GM21737 (cell line): ENCODE data around the gene SCNM1.
A peak's percentile ranks its signal among the peaks of the same experiment; 100 is the strongest.
"Not testable (repeated sequence)": the region's sequence is repeated elsewhere in the genome, so short reads cannot be mapped to it uniquely, and the experiment has no call there.

Source experiments
- ATAC-seq: cut with Tn5 transposase; IDR thresholded peaks from one replicate; pipeline ENCODE4 v1.9.1; 2021; ENCODE audit warnings: mild to moderate bottlenecking, moderate library complexity; ENCODE audit not compliant: unreplicated experiment

The SCNM1 gene

DNA sequence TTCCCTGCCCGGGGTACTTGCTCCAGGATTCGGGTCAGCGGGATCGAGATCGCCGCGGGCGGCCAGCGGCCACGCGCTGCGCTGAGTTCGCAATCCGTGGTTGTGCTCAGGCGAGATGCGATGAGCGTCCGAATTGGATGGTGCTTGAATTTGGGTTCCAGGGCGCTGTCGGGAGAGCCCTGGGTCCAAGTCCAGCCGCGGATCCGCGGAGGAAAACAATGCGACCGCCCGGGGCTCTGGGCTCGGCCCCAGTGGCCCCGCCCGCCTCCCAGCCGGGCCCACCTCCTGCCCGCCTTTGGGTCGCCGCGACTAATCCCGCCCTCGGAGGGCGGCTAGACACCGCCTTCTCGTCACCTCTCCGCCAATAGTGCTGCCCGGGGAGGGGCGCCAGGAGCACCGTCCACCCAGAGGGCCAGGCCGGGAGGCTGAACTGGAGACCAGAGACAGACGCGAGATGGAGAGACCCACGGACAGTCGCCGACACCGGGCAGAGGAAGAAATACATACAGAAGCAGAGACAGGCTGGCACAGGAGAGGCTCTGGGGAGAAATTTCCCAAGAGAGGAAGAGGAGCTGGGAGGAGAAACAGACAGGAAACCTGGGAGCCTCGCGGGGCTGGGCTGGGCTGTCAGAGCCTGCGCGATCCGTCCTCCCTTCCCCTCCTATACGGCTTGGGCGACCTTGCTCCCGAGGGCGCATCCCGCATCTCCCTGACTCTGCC, 19.4 kb upstream of the SCNM1 start, which contains the start of gene SEMA6C:
SEMA6C (minus strand) TSS at position 220 of the 720 bp plus-strand sequence. CDS start 4,010 bp downstream, outside the sequence.
- peak; percentile 98 for ATAC-seq

DNA sequence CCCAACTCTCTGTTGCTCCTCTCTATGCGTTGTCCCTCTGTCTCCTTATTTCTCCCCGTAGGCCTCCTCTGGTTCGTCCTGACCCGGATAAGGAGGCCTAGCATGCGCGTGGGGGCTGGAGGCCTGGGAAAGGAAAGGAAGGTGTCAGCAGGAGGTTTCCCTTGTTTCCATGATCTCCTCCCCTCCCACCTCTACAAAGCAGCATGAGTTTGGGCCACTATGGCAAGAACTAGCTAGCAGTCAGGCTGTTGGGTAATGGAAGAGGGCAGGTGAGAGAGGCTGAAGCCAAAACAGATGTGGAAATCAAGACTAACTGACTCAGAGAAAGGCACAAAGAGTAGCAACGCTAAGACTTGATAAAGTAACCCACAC, 18.8 kb upstream of the SCNM1 start:
- no peak for ATAC-seq

DNA sequence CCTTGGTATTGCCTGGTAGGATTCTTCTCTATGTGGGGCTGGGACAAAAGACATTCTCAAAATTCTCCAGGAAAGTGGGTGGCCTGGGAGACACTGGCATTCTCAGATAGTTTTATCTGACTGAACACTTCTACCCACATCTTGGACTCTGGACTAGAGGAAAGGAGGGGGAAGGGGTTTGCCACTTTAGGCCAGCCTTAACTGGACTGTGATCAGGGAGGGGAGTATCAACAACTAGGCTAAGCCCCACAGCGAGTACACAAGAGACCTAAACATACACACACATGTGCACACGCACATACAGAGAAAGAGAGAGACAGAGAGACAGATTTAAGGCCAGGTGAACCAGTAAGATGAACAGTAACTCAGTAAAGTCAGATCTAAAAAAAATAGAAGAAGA, 18.3 kb upstream of the SCNM1 start:
- no peak for ATAC-seq

DNA sequence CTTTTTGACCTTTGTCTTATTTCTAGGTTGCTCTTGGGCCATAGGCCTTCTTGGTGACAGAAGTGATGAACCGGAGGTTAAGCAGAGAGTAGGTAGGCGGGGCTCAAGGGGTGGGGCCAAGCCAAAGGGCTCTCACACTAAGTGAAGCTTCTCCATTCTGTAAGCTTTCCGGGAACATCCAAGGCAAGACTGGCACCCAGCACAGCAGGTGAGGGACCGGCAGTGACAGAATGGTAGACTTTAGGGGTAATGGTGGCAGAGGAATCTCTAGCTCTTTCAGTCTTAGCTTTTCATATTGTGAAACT, 9.5 kb upstream of the SCNM1 start, which contains the start of gene TNFAIP8L2:
TNFAIP8L2 (plus strand) TSS at position 135 of the 305 bp plus-strand sequence. CDS start 2,049 bp downstream, outside the sequence.
- peak; percentile 59 for ATAC-seq

DNA sequence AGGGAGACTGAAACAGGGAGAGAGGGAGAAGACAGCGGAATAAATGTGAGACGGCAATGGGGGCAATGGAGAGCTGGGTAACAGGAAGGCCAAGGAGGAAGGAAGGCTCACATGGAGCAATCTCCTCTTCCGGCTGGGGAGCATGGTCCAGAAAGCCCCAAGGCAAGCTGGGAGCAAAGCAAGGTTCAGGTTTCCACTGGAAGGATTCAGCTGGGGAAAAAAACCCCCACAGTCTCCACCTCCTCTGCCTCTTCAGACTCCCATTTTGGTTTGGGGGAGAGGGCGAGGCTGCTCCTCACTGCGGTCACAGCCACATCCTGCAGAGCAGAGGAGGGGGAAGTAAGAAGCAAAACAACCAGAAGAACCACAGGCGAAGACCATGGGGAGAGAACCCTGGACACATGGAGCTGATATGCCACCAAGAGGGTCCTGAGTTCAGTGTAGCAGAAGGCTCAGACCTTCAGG, 8.8 kb upstream of the SCNM1 start:
- no peak for ATAC-seq

DNA sequence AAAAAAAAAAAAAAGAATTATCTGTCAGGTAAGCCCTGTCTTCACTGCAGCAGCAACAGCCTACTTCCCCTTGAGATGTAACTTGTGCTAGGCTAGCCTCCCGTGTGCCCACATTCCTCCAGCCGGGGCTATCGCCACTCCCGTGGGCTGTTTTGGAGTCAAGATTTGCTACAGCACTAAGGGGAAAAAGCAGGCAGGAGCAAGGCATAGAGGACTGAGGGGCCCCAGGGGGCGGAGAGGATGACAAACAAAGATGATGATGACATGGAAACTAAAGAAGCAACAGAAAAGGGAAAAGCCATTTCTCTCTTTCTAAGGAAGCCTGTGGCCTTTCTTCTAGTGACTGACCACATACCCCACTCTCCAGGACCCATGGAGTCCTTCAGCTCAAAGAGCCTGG, 7.6 kb upstream of the SCNM1 start:
- ATAC-seq, result no peak

DNA sequence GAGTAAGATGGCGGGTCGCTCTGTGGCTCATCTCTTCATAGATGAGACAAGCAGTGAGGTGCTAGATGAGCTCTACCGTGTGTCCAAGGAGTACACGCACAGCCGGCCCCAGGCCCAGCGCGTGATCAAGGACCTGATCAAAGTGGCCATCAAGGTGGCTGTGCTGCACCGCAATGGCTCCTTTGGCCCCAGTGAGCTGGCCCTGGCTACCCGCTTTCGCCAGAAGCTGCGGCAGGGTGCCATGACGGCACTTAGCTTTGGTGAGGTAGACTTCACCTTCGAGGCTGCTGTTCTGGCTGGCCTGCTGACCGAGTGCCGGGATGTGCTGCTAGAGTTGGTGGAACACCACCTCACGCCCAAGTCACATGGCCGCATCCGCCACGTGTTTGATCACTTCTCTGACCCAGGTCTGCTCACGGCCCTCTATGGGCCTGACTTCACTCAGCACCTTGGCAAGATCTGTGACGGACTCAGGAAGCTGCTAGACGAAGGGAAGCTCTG, 7.1 kb upstream of the SCNM1 start:
- ATAC-seq, result no peak

DNA sequence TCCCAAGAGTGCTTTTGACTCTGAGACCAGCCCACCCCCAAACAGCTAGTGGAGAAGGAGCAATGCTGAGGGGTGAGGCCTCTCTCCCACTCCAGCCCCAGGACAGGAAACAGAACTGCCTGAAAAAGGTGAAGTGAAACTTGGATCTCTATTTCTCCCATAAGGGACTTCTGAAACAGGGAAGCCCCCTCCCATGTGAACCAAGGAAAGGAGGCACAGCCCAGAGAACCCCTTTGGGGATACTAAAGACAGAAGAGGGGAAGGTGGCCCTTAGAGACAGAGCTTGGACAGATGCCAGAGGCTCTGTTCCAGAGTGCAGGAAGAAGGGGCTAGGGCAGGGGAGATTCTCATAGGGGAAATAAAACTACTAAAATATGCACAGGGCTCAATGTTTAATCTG, 6.6 kb upstream of the SCNM1 start:
- no peak for ATAC-seq

DNA sequence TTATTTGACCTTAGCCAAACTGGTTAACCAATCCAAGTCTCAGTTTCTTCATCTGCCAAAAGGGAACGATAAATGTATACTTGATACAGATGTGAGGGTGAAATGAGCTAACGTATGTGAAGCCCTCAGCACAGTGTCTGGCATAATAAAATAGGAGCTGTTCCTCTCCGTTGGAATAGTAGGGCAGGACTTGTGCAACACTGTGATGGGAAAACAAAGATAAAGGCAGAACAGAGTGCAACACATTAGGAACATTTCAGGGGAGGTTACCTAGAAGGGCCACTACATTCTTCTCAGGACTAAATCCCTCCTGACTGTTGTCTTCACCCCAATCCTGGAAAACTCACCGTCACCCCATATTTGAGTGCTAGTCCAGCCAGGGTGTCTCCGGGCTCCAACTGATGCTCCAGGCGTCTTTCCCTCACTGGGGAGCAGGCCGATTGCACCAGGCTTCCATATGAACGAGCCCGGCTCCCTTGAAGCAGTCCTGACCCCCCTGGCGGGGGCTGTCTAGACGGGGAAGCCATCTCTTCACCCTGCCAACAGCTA, 1.1 kb upstream of the SCNM1 start:
- no peak for ATAC-seq

DNA sequence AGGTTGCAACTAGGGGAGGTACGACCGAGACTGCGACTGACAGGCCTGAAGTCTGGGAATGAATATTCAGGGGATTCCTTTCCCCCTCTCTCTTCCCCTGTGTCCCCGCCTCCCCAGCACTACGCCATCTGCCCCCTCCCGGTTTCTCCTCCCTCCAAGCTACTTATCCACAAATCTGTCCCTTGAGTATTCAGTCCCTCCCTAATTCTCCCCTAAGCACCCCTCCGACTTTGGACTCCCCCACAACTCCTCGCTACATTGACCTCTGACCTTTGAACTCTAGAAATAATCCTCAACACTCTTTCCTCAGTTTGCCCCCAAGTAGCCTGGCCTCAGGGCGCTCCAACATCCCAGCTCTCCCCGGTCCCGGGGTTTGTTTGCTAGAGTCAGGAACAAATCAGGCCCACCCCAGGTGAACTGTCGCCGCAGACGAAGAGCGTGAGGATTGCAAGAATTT, 635 bp upstream of the SCNM1 start:
- ATAC-seq, result no peak

DNA sequence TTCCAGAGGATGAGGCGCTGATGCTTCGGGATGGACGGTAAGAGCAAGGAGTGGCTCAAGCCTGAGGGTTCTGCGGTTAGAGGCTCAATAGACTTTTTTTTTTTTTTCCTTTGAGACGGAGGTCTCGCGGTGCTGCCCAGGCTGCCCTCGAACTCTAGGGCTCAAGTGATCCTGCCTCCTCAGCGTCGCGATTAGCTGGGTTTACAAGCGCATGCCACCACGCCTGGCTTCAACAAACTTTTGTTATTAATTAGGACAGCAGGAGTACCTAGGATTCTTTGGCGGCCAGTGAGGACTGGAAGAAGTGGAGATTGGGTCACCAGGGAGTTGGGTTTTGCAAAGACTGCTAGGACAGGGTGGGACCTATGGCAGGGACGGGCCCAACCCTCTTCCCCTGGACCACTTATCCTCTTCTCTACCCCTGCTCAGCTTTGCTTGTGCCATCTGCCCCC, 587 bp downstream of the SCNM1 start:
- ATAC-seq, result no peak

DNA sequence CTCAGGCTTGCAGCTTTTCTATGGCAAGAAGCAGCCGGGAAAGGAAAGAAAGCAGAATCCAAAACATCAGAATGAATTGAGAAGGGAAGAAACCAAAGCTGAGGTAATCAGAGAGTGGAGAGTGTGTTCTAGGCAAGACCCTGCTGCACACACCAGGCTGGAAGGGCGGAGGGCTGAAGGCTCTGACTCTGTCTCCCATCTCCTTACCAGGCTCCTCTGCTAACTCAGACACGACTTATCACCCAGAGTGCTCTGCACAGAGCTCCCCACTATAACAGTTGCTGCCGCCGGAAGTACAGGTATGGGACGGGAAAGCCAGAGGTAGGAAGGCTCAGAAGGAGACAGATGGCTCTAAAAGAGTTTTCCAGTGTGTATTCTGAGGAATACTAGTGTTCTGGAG, 1.2 kb downstream of the SCNM1 start:
- ATAC-seq, result no peak

DNA sequence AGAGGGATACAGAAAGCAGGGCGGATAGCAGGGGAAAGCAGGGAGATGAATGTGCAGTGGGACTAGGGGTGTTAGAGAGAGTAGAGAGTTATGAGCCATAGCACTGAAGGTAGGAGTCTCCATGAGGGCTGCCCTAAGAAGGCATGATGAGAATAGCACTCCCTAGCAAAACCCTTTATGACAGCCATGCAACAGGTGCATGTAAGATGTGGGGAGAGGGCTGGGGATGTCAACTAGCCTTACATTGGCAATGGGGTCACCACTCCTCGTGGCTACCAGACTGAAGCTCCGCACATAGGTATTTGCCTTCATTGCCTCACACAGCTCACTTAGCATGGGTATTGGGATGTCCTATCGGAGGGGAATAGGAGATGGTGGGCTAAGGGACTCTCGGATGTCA, 5.2 kb downstream of the SCNM1 start:
- no peak for ATAC-seq

DNA sequence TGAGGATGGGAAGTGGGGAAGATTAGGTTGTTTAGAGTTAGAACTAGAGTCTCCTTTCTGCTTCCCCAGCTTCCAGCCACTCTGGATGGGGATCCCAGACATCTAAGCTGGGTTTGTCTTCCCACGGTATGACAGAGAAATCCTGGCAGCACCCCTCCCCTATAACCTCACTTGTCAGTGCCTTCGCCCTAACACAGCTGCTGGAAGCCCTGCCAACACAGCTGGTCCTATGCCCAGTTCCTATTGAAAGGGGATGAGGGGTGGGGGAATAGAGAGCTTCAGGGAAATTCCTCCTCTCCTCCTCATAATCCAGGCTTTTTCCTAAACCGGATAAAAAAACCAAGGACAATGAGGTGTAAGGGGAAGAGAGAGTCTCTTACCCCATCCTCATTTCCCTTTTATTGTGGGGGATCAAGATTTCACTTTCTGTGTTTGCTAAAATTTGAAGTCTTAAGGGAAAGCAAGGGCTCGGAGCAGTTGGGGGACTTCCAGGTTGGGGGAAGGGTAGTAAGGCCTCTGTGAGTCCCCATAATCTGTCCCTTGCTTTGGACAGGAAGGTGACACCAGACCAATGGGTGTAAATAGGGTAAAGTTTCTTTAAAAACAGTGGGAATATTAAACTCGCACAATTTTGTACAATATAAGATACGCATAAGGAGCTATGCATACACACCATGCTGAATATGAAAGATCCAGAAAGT, 9.2 kb downstream of the SCNM1 start:
- no peak for ATAC-seq

DNA sequence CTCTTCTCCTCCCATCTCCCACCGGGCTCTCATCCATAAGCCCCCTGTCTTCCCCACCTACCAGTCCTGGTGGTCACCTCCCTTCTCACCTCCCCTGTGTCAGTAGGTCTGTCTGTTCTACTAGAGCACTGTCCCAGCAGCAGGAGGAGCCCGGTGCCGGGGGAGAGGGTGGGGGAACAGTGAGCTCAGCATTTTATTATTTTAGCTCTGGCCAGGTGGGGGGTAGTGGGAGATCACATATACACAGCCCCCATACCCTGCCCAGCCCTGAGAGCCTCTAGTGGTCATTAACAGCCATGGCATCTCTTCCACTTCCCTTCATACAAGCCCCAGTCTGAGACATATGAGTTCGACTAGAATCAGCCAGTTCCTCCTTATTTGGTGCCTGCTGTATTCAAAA, 9.9 kb downstream of the SCNM1 start, which contains the start of gene TMOD4:
TMOD4 (minus strand) TSS at position 119 of the 400 bp plus-strand sequence. CDS start 1,106 bp downstream, outside the sequence.
- ATAC-seq, result no peak

DNA sequence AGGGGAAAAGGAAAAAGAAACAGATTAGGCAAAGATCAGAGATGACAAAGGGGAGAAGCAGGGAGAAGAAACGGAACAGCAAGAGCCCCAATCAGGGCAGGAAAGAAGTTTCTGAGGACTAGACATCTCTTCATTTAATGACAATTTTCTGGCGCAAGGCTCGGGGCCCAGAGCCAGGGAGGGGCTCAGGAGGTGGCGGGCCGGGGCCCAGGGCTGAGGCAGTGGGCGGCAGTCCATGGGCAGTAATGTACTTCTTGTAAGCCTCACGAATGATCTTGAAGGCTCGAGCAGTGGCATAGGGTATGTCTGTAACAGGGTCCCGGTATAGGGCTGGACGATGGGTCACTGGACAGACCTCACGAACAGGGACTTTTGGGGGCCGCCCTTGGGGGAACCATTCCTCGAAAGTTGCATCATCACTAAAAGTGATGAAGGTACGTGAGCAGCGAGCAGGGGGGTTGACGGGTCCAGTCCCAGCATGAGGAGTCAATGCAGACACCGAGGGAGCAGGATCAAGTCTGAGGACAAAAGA, 10.6 kb downstream of the SCNM1 start:
- no peak for ATAC-seq

DNA sequence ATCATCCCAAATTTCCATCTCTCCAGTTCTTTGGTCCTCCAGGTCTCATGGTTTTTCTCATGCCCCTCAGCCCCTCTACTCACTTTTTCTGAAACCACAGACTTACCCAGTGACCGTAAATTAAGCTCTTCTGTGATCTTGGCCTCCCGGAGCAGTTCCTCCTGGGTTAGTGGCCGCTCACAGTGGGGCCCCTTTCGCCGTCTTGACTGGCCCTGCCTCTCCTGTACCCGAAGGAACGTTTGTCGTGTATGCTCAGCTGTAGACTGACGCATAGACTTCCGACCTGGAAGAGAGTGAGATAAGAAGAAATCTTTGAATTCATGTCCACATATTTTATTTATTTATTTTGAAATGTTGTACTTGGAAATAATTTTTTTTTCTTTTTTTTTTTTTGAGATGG, 18.3 kb downstream of the SCNM1 start:
- ATAC-seq, result no peak

DNA sequence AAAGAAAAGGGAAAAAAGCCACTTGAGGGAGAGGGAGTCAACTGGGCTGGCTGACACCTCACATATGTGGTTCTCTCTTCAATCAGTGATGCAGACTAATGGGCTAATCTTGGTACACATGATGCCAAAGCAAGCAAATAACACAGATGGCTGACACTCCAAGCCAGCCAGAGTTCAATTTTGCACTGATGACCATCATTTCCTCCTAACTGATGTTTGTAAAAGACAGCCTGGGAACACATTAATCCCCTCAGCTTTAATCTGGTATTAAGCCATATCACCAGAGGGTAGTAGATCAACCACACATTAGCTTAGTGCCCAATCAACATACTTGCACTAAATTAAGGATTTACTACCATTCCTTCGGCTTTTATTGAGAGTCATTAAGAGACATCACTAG, 21.3 kb downstream of the SCNM1 start:
- ATAC-seq, result no peak

DNA sequence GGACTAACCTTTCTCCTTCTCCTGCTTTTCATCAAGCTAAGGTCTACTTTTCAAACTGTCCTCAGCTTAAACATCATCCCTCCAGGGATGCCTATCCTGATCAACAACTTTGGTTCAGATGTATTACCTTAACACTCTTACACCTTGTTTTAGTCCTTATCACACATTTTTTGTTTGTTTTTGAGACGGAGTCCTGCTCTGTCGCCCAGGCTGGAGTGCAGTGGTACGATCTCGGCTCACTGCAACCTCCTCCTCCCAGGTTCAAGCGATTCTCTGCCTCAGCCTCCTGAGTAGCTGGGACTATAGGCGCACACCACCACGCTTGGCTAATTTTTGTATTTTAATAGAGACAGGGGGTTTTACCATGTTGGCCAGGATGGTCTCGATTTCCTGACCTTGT, 22.7 kb downstream of the SCNM1 start:
- not testable (repeated sequence) for ATAC-seq

DNA sequence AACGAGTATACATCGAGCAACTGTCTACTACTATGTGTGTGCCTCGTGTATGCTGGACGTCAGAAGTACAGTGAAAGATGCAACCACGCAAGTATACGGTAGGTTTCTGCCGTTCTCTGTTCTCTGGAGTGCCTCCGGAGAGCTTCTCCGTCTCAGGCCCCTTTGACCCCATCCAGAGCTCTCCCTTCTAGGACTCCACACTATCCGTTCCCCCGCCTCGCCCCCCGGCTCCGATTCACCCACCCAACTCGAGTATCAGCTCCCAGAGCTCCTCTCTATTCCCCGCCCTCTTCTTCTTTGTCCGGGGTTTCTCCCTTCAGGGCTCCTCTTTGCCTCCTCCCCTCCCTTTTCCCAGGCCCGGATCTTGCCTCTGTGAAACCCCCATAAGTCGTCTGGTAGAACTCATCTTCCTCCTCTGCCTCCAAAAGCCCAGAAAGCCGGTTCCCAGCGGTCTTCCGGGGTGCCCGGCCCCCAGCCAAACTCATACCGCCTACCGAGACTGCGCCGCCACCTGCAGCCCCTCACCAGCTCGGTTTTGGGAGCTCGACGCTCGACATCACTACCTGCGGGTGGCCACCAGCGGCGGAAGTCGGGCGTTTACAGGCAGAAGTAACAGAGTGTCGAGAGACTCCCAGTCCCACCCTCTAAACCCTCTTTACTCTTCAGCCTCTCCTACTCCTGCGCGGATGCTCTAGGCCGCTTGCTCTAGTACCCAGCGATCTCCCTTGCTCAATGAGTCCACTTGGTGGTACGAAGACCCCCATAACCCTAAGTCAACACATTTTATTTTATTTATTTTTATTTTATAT, 23.9 kb downstream of the SCNM1 start, which contains the start of gene VPS72:
VPS72 (minus strand) TSS at position 561 of the 809 bp plus-strand sequence; CDS start at position 485, 76 bp downstream.
- peak; percentile 87 for ATAC-seq
